HG03066 (cell line): ENCODE results near the gene PAK4.

ENCODE experiments used
- ATAC-seq: cut with Tn5 transposase; IDR thresholded peaks from one replicate; pipeline ENCODE4 v1.9.1; 2021; ENCODE audit warnings: low read depth; ENCODE audit not compliant: unreplicated experiment

PAK4 gene

GRCh38 chr19:39162441-39163043 is 37.0 kb downstream of the PAK4 start:
- ATAC-seq: no peak

GRCh38 chr19:39163621-39164020 is 38.0 kb downstream of the PAK4 start:
- no peak for ATAC-seq

- ATAC-seq: no peak
Measured at GRCh38 chr19:39164289-39164688, 38.7 kb downstream of the PAK4 start.

- no peak for ATAC-seq
Measured at GRCh38 chr19:39165857-39166256, 40.3 kb downstream of the PAK4 start.

GRCh38 chr19:39166571-39167391 is 41.2 kb downstream of the PAK4 start:
- no peak for ATAC-seq

- ATAC-seq: no peak
Measured at GRCh38 chr19:39167461-39168257, 42.1 kb downstream of the PAK4 start.

- no peak for ATAC-seq
Measured at GRCh38 chr19:39168258-39169142, 42.9 kb downstream of the PAK4 start.

- no peak for ATAC-seq
Measured at GRCh38 chr19:39169143-39169810, 43.7 kb downstream of the PAK4 start.

GRCh38 chr19:39170386-39171231 is 45.0 kb downstream of the PAK4 start:
- no peak for ATAC-seq

- no peak for ATAC-seq
Measured at GRCh38 chr19:39171479-39172465, 46.2 kb downstream of the PAK4 start.

- no peak for ATAC-seq
Measured at GRCh38 chr19:39172700-39173501, 47.3 kb downstream of the PAK4 start.

GRCh38 chr19:39173502-39173991 is 48.0 kb downstream of the PAK4 start:
- ATAC-seq: no peak

GRCh38 chr19:39174142-39174541 is 48.6 kb downstream of the PAK4 start:
- no peak for ATAC-seq

GRCh38 chr19:39174558-39175544 is 49.3 kb downstream of the PAK4 start:
- no peak for ATAC-seq

- no peak for ATAC-seq
Measured at GRCh38 chr19:39175564-39175963, 50.0 kb downstream of the PAK4 start.
